Activated CD4-positive, alpha-beta memory T cell treated with anti-CD3 and anti-CD28 coated beads for 36 hours (primary cell): ENCODE data around the gene AHNAK. TPM values are rescaled to one million over a fixed set of nuclear protein-coding genes. Genes with fewer than 3 reads are reported as not detected.

Experiments used
- CTCF ChIA-PET: fragments of 350-600 bp; sonication (Branson Sonifier 250); formaldehyde crosslinking; loops from one replicate; lab custom pipeline; 2021; ENCODE audit warnings: antibody characterized with exemption, inconsistent platforms; lab: Charles Lee
- POLR2A ChIA-PET: fragments of 350-600 bp; sonication (Branson Sonifier 250); formaldehyde crosslinking; loops from one replicate; lab custom pipeline; 2021; ENCODE audit warnings: antibody characterized with exemption; lab: Charles Lee
- DNase-seq: peaks from one replicate; pipeline ENCODE4 v3.0.0-alpha.2; 2020
- H3K27ac Mint-ChIP-seq: one replicate; pipeline ENCODE4 v1.8.0; 2021; ENCODE audit warnings: mixed read lengths
- H3K27me3 Mint-ChIP-seq: one replicate; pipeline ENCODE4 v1.8.0; 2021; ENCODE audit warnings: mixed read lengths
- H3K36me3 Mint-ChIP-seq: one replicate; pipeline ENCODE4 v1.8.0; 2021; ENCODE audit warnings: mixed read lengths
- H3K4me1 Mint-ChIP-seq: one replicate; pipeline ENCODE4 v1.8.0; 2021; ENCODE audit warnings: low read depth, mixed read lengths
- H3K4me3 Mint-ChIP-seq: one replicate; pipeline ENCODE4 v1.8.0; 2021; ENCODE audit warnings: mild to moderate bottlenecking, mixed read lengths
- H3K9me3 Mint-ChIP-seq: one replicate; pipeline ENCODE4 v1.8.0; 2021; ENCODE audit warnings: mixed read lengths
- intact Hi-C: fragments of 100-400 bp; cut with micrococcal nuclease; formaldehyde crosslinking; loops from one replicate; pipeline ENCODE4 v1.15.1; 2023
- total RNA-seq, 2 experiments: library from RNA; stranded (reverse); gene quantifications; one replicate each; pipeline ENCODE4 v1.2.3, GENCODE V29; 2021

The AHNAK gene
- total RNA-seq, 2 experiments from 2014 or later, result 83.7 to 85.2 TPM

GRCh38 chr11:62399878-62400266, 146.7 kb downstream of the AHNAK start:
- ChIA-PET POLR2A (no interaction called here), CTCF (interaction anchor here (0.7 to 5.7 kb wide), 6 partner anchors 9 to 161 kb away, joined by 3 to 49 read pairs (median 4); no protein-coding TSS in a partner anchor)
- Mint-ChIP-seq H3K27ac (no peak overlapping the region), H3K27me3 (no peaks in the 10 kb centered on the region), H3K4me1 (peaks cover 28% of the 10 kb centered on the region), H3K9me3 (no peaks in the 10 kb centered on the region), H3K36me3 (no peaks in the 10 kb centered on the region), H3K4me3 (no peak overlapping the region)
- intact Hi-C loops, result loop anchor here (10.0 kb wide), 1 partner anchor 465 kb away; no protein-coding TSS in a partner anchor
- no peak for DNase-seq

GRCh38 chr11:62399172-62399877, 147.3 kb downstream of the AHNAK start:
- Mint-ChIP-seq H3K27me3 (no peaks in the 10 kb centered on the region), H3K4me1 (peaks cover 33% of the 10 kb centered on the region), H3K27ac (no peak overlapping the region), H3K36me3 (no peaks in the 10 kb centered on the region), H3K4me3 (no peak overlapping the region), H3K9me3 (no peaks in the 10 kb centered on the region)
- ChIA-PET POLR2A (no interaction called here), CTCF (interaction anchor here (0.7 to 5.7 kb wide), 3 partner anchors 12 to 144 kb away, joined by 3 to 49 read pairs (median 11); no protein-coding TSS in a partner anchor)
- DNase-seq, result no peak
- intact Hi-C loops, result loop anchor here (10.0 kb wide), 1 partner anchor 465 kb away; no protein-coding TSS in a partner anchor

GRCh38 chr11:62398011-62398994, 148.3 kb downstream of the AHNAK start:
- Mint-ChIP-seq H3K36me3 (no peaks in the 10 kb centered on the region), H3K4me3 (no peak overlapping the region), H3K9me3 (no peaks in the 10 kb centered on the region), H3K27me3 (no peaks in the 10 kb centered on the region), H3K4me1 (peaks cover 33% of the 10 kb centered on the region), H3K27ac (no peak overlapping the region)
- intact Hi-C loops, result loop anchor here (10.0 kb wide), 1 partner anchor 466 kb away; no protein-coding TSS in a partner anchor
- ChIA-PET CTCF (interaction anchor here (2.7 kb wide), 1 partner anchor 145 kb away, joined by 11 read pairs; no protein-coding TSS in a partner anchor), POLR2A (no interaction called here)
- no peak for DNase-seq

GRCh38 chr11:62395885-62396551, 150.6 kb downstream of the AHNAK start:
- Mint-ChIP-seq H3K4me3 (no peak overlapping the region), H3K36me3 (no peaks in the 10 kb centered on the region), H3K27me3 (no peaks in the 10 kb centered on the region), H3K27ac (no peak overlapping the region), H3K4me1 (peaks cover 13% of the 10 kb centered on the region), H3K9me3 (no peaks in the 10 kb centered on the region)
- DNase-seq, result no peak
- ChIA-PET CTCF (interaction anchor here (0.8 to 2.9 kb wide), 10 partner anchors 13 to 299 kb away, joined by 3 to 49 read pairs (median 7); partner anchors contain the start of gene TUT1), POLR2A (no interaction called here)
- intact Hi-C loops, result loop anchor here (2.0 to 10.0 kb wide), 2 partner anchors 29 to 469 kb away; no protein-coding TSS in a partner anchor

GRCh38 chr11:62394825-62395538, 151.6 kb downstream of the AHNAK start:
- ChIA-PET POLR2A (no interaction called here), CTCF (interaction anchor here (0.6 to 3.5 kb wide), 43 partner anchors 8 to 864 kb away, joined by 3 to 49 read pairs (median 4); partner anchors contain the start of genes C11orf98, CSKMT and TUT1)
- intact Hi-C loops, result loop anchor here (2.0 to 10.0 kb wide), 2 partner anchors 30 to 470 kb away; no protein-coding TSS in a partner anchor
- Mint-ChIP-seq H3K36me3 (no peaks in the 10 kb centered on the region), H3K4me1 (peaks cover 13% of the 10 kb centered on the region), H3K27ac (peak overlapping the region; percentile 9), H3K9me3 (no peaks in the 10 kb centered on the region), H3K27me3 (no peaks in the 10 kb centered on the region), H3K4me3 (no peak overlapping the region)
- peak; percentile 54 for DNase-seq

GRCh38 chr11:62393735-62394134, 152.9 kb downstream of the AHNAK start:
- no peaks in the 10 kb centered on the region for H3K27me3 Mint-ChIP-seq
- peaks cover 10% of the 10 kb centered on the region for H3K4me1 Mint-ChIP-seq
- no peaks in the 10 kb centered on the region for H3K36me3 Mint-ChIP-seq
- no peak for DNase-seq
- H3K4me3 Mint-ChIP-seq, result no peak overlapping the region
- no peaks in the 10 kb centered on the region for H3K9me3 Mint-ChIP-seq
- intact Hi-C loops, result loop anchor here (2.0 to 10.0 kb wide), 2 partner anchors 31 to 471 kb away; no protein-coding TSS in a partner anchor
- CTCF ChIA-PET, result interaction anchor here (1.0 to 3.5 kb wide), 13 partner anchors 10 to 199 kb away, joined by 3 to 49 read pairs (median 9); no protein-coding TSS in a partner anchor
- H3K27ac Mint-ChIP-seq, result no peak overlapping the region
- POLR2A ChIA-PET, result no interaction called here

GRCh38 chr11:62393061-62393611, 153.5 kb downstream of the AHNAK start:
- intact Hi-C loops, result loop anchor here (10.0 kb wide), 1 partner anchor 472 kb away; no protein-coding TSS in a partner anchor
- H3K27ac Mint-ChIP-seq, result no peak overlapping the region
- H3K4me3 Mint-ChIP-seq, result no peak overlapping the region

GRCh38 chr11:62392506-62392905, 154.1 kb downstream of the AHNAK start:
- CTCF ChIA-PET, result interaction anchor here (1.0 to 3.5 kb wide), 8 partner anchors 11 to 209 kb away, joined by 3 to 13 read pairs (median 5); partner anchors contain the start of gene MTA2
- Mint-ChIP-seq H3K4me1 (peaks cover 8% of the 10 kb centered on the region), H3K36me3 (no peaks in the 10 kb centered on the region), H3K9me3 (no peaks in the 10 kb centered on the region), H3K27ac (no peak overlapping the region), H3K4me3 (no peak overlapping the region), H3K27me3 (no peaks in the 10 kb centered on the region)
- intact Hi-C loops, result loop anchor here (10.0 kb wide), 1 partner anchor 472 kb away; no protein-coding TSS in a partner anchor
- no peak for DNase-seq
- POLR2A ChIA-PET, result no interaction called here

More at GRCh38 chr11:62393061-62393611, 153.5 kb downstream of the AHNAK start:
- Mint-ChIP-seq H3K9me3 (no peaks in the 10 kb centered on the region), H3K36me3 (no peaks in the 10 kb centered on the region), H3K4me1 (peaks cover 8% of the 10 kb centered on the region), H3K27me3 (no peaks in the 10 kb centered on the region)
- CTCF ChIA-PET, result interaction anchor here (0.6 to 3.5 kb wide), 11 partner anchors 10 to 333 kb away, joined by 3 to 13 read pairs (median 4); partner anchors contain the start of gene MTA2
- POLR2A ChIA-PET, result no interaction called here
- DNase-seq, result peak; percentile 17

GRCh38 chr11:62391642-62392425, 154.8 kb downstream of the AHNAK start:
- no peaks in the 10 kb centered on the region for H3K27me3 Mint-ChIP-seq
- no peak overlapping the region for H3K4me3 Mint-ChIP-seq
- peaks cover 11% of the 10 kb centered on the region for H3K4me1 Mint-ChIP-seq
- H3K27ac Mint-ChIP-seq, result no peak overlapping the region
- ChIA-PET POLR2A (no interaction called here), CTCF (interaction anchor here (1.0 to 3.5 kb wide), 6 partner anchors 10 to 169 kb away, joined by 4 to 13 read pairs (median 4); no protein-coding TSS in a partner anchor)
- intact Hi-C loops, result loop anchor here (10.0 kb wide), 1 partner anchor 473 kb away; no protein-coding TSS in a partner anchor
- H3K36me3 Mint-ChIP-seq, result no peaks in the 10 kb centered on the region
- H3K9me3 Mint-ChIP-seq, result no peaks in the 10 kb centered on the region
- no peak for DNase-seq
